Measurements from ENCODE around the gene ABHD14A. TPM values are rescaled to one million over a fixed set of nuclear protein-coding genes. Genes with fewer than 3 reads are reported as not detected.

Gene ABHD14A
- total RNA-seq, 2 experiments from 2014 or later, result 7.5 to 8.9 TPM

GRCh38 chr3:52007291-52007690 is 32.4 kb downstream of the ABHD14A start:
- Histone ChIP-seq H4K20me1 (ENCODE audit: insufficient read depth, low read length) (no peaks in the 10 kb centered on the region), H3K9me3 (ENCODE audit: low read length) (no peaks in the 10 kb centered on the region), H3K4me1 (ENCODE audit: insufficient read depth, low read length, poor library complexity, severe bottlenecking) (peaks cover 7% of the 10 kb centered on the region), H3K79me2 (ENCODE audit: insufficient read depth, low read depth, low read length) (no peaks in the 10 kb centered on the region), H3K4me2 (ENCODE audit: low read length) (no peak overlapping the region), H3K9me2 (ENCODE audit: insufficient read depth, low read length) (no peaks in the 10 kb centered on the region), H3K27ac (ENCODE audit: low read depth, low read length, poor library complexity, severe bottlenecking) (no peak overlapping the region), H2AFZ (ENCODE audit: low read length) (no peak overlapping the region), H3K4me3 (ENCODE audit: low read depth, low read length, poor library complexity, severe bottlenecking) (no peak overlapping the region), H3K36me3 (ENCODE audit: insufficient read depth, low read length) (no peaks in the 10 kb centered on the region)
- no peak for TF ChIP-seq EZH2phosphoT487 (IDR thresholded peaks at IDR 0.05; ENCODE audit: borderline replicate concordance, low read depth, low read length)
- no peak for TF ChIP-seq CTCF (conservative IDR thresholded peaks at IDR 0.05; ENCODE audit: low read length)
- BruUV-seq (replicated peaks), result no TSS peak
- CTCF ChIA-PET (ENCODE audit: unreplicated experiment), result no interaction called here
- intact Hi-C loops (cut with micrococcal nuclease; ENCODE audit: unreplicated experiment), result no loop called here
- POLR2A ChIA-PET, result interaction anchor here (0.5 to 0.6 kb wide), 2 partner anchors 126 to 722 kb away, joined by 3 to 7 read pairs; no protein-coding TSS in a partner anchor
- DNase-seq (ENCODE audit: low spot score), result no peak

- H3K79me2 ChIP-seq (ENCODE audit: insufficient read depth, low read depth, low read length), result no peaks in the 10 kb centered on the region
- TF ChIP-seq EZH2phosphoT487 (IDR thresholded peaks at IDR 0.05; ENCODE audit: borderline replicate concordance, low read depth, low read length) (no peak), CTCF (conservative IDR thresholded peaks at IDR 0.05; ENCODE audit: low read length) (no peak)
- ChIA-PET CTCF (ENCODE audit: unreplicated experiment) (no interaction called here), POLR2A (no interaction called here)
- no peaks in the 10 kb centered on the region for H4K20me1 ChIP-seq (ENCODE audit: insufficient read depth, low read length)
- no peak overlapping the region for H3K4me3 ChIP-seq (ENCODE audit: low read depth, low read length, poor library complexity, severe bottlenecking)
- no peak overlapping the region for H3K27ac ChIP-seq (ENCODE audit: low read depth, low read length, poor library complexity, severe bottlenecking)
- no peak overlapping the region for H3K4me2 ChIP-seq (ENCODE audit: low read length)
- no peaks in the 10 kb centered on the region for H3K9me2 ChIP-seq (ENCODE audit: insufficient read depth, low read length)
- intact Hi-C loops (cut with micrococcal nuclease; ENCODE audit: unreplicated experiment), result no loop called here
- no peaks in the 10 kb centered on the region for H3K9me3 ChIP-seq (ENCODE audit: low read length)
- no TSS peak for BruUV-seq (replicated peaks)
- H3K4me1 ChIP-seq (ENCODE audit: insufficient read depth, low read length, poor library complexity, severe bottlenecking), result peaks cover 14% of the 10 kb centered on the region
- no peak for DNase-seq (ENCODE audit: low spot score)
- no peak overlapping the region for H2AFZ ChIP-seq (ENCODE audit: low read length)
- H3K36me3 ChIP-seq (ENCODE audit: insufficient read depth, low read length), result no peaks in the 10 kb centered on the region
These were observed 35.6 kb downstream of the ABHD14A start for GRCh38 chr3:52010431-52010830.

GRCh38 chr3:52012699-52013098 is 37.8 kb downstream of the ABHD14A start:
- CTCF ChIA-PET (ENCODE audit: unreplicated experiment), result no interaction called here
- no peak for TF ChIP-seq EZH2phosphoT487 (IDR thresholded peaks at IDR 0.05; ENCODE audit: borderline replicate concordance, low read depth, low read length)
- TF ChIP-seq CTCF (conservative IDR thresholded peaks at IDR 0.05; ENCODE audit: low read length), result no peak
- no peak overlapping the region for H3K4me3 ChIP-seq (ENCODE audit: low read depth, low read length, poor library complexity, severe bottlenecking)
- no peaks in the 10 kb centered on the region for H4K20me1 ChIP-seq (ENCODE audit: insufficient read depth, low read length)
- H3K36me3 ChIP-seq (ENCODE audit: insufficient read depth, low read length), result no peaks in the 10 kb centered on the region
- no TSS peak for BruUV-seq (replicated peaks)
- no peak overlapping the region for H3K27ac ChIP-seq (ENCODE audit: low read depth, low read length, poor library complexity, severe bottlenecking)
- peaks cover 8% of the 10 kb centered on the region for H3K4me1 ChIP-seq (ENCODE audit: insufficient read depth, low read length, poor library complexity, severe bottlenecking)
- H3K9me3 ChIP-seq (ENCODE audit: low read length), result no peaks in the 10 kb centered on the region
- H3K9me2 ChIP-seq (ENCODE audit: insufficient read depth, low read length), result no peaks in the 10 kb centered on the region
- no peak for DNase-seq (ENCODE audit: low spot score)
- intact Hi-C loops (cut with micrococcal nuclease; ENCODE audit: unreplicated experiment), result no loop called here
- no peak overlapping the region for H2AFZ ChIP-seq (ENCODE audit: low read length)
- H3K4me2 ChIP-seq (ENCODE audit: low read length), result no peak overlapping the region
- H3K79me2 ChIP-seq (ENCODE audit: insufficient read depth, low read depth, low read length), result no peaks in the 10 kb centered on the region
- POLR2A ChIA-PET, result interaction anchor here (2.0 kb wide), 1 partner anchor 13 kb away, joined by 4 read pairs; no protein-coding TSS in a partner anchor

Measured in OCI-LY7 (cell line).